Neural progenitor cell (in vitro differentiated cells): Measurements from ENCODE around the gene MEGF10. TPM values are rescaled to one million over a fixed set of nuclear protein-coding genes. Genes with fewer than 3 reads are reported as not detected.

Experiments
- DNase-seq: peaks from one replicate; pipeline ENCODE4 v3.0.0-alpha.2; 2016; ENCODE audit warnings: low spot score
- H2AFZ ChIP-seq: fragments of 200-600 bp; sonication (generic); replicated peaks from 2 replicates; pipeline ENCODE4 v1.6.1; 2016; ENCODE audit warnings: antibody characterized with exemption
- H3F3A ChIP-seq: fragments of 200-600 bp; sonication (generic); 2 replicates; pipeline ENCODE4 v1.6.1; 2016; ENCODE audit warnings: antibody characterized with exemption, low read depth
- H3K27ac ChIP-seq: fragments of 200-600 bp; sonication (generic); 2 replicates; pipeline ENCODE4 v1.5.1; 2016; ENCODE audit warnings: mild to moderate bottlenecking
- H3K27me3 ChIP-seq: fragments of 200-600 bp; sonication (generic); 2 replicates; pipeline ENCODE4 v1.6.1; 2016; ENCODE audit warnings: mild to moderate bottlenecking, moderate library complexity
- H3K36me3 ChIP-seq: fragments of 200-600 bp; sonication (generic); 2 replicates; pipeline ENCODE4 v1.5.1; 2016
- H3K4me1 ChIP-seq: fragments of 200-600 bp; sonication (generic); 2 replicates; pipeline ENCODE4 v1.6.1; 2016; ENCODE audit warnings: mixed run types
- H3K4me2 ChIP-seq: fragments of 200-600 bp; sonication (generic); 2 replicates; pipeline ENCODE4 v1.6.1; 2016
- H3K4me3 ChIP-seq: fragments of 200-600 bp; sonication (generic); 2 replicates; pipeline ENCODE4 v1.5.1; 2016
- H3K79me2 ChIP-seq: fragments of 200-600 bp; sonication (generic); 2 replicates; pipeline ENCODE4 v1.6.1; 2016; ENCODE audit warnings: low read depth
- H3K9ac ChIP-seq: fragments of 200-600 bp; sonication (generic); 2 replicates; pipeline ENCODE4 v1.6.1; 2016
- H3K9me3 ChIP-seq: fragments of 200-600 bp; sonication (generic); 2 replicates; pipeline ENCODE4 v1.5.1; 2016; ENCODE audit warnings: low read depth
- H4K20me1 ChIP-seq: fragments of 200-600 bp; sonication (generic); 2 replicates; pipeline ENCODE4 v1.6.1; 2016; ENCODE audit warnings: low read depth
- H3K27ac Mint-ChIP-seq: 3 replicates; pipeline ENCODE4 v1.8.0; 2021; ENCODE audit warnings: mixed read lengths
- H3K27me3 Mint-ChIP-seq: 2 replicates; pipeline ENCODE4 v1.8.0; 2022; ENCODE audit warnings: low read depth, mild to moderate bottlenecking, inconsistent platforms, moderate library complexity, mixed read lengths; ENCODE audit not compliant: insufficient read depth
- H3K36me3 Mint-ChIP-seq: 3 replicates; pipeline ENCODE4 v1.8.0; 2021; ENCODE audit warnings: mixed read lengths
- H3K4me1 Mint-ChIP-seq: 3 replicates; pipeline ENCODE4 v1.8.0; 2021; ENCODE audit warnings: mixed read lengths
- H3K4me3 Mint-ChIP-seq: 3 replicates; pipeline ENCODE4 v1.8.0; 2021; ENCODE audit warnings: mild to moderate bottlenecking, moderate library complexity, mixed read lengths
- H3K9me3 Mint-ChIP-seq: 3 replicates; pipeline ENCODE4 v1.8.0; 2020; ENCODE audit warnings: mixed read lengths
- EZH2 ChIP-seq: fragments of 200-600 bp; sonication (generic); IDR thresholded peaks from 2 replicates; pipeline ENCODE4 v1.6.1; 2017; ENCODE audit warnings: antibody characterized with exemption, mild to moderate bottlenecking, moderate library complexity
- EZH2phosphoT487 ChIP-seq: fragments of 200-600 bp; sonication (generic); IDR thresholded peaks from 2 replicates; pipeline ENCODE4 v1.6.1; 2017; ENCODE audit warnings: antibody characterized with exemption
- total RNA-seq: library from RNA; depleted of rRNA; stranded (reverse); fragments of >200 nt; gene quantifications from 2 replicates; pipeline ENCODE4 v1.2.3, GENCODE V29; 2015; ENCODE audit warnings: low replicate concordance
- TF ChIP-seq, protein P1 (sequence below): fragments of 200-600 bp; sonication (generic); IDR thresholded peaks from 2 replicates; pipeline ENCODE4 v1.5.1; 2017; ENCODE audit warnings: antibody characterized with exemption, mild to moderate bottlenecking

The MEGF10 gene
- total RNA-seq, 1 donor from 2014 or later, result 1.3 TPM

DNA sequence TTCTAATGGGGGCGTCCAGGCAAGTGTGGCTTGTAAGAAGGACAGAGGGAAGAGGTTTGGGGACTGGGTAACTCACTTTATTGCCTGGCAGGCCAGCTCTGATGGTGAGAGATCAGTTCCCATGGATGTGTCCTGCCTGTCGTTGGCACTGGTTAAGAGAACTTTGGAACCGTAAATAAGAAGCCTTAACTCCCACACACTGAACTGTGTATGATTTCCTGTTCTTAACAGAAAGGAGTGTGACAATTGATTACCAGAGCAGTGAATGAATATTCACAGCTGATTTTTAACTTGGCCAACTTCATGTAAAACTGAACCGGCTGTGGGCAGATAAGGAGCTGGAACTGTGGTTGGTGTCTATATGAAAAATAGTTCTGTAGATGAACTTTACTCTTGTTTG is 63.2 kb downstream of the MEGF10 start:
- H3K9me3 Mint-ChIP-seq, result no peaks in the 10 kb centered on the region
- Histone ChIP-seq H3K36me3 (no peaks in the 10 kb centered on the region), H3K4me2 (no peak overlapping the region), H3K27ac (no peak overlapping the region), H3K79me2 (no peaks in the 10 kb centered on the region), H3K4me3 (no peak overlapping the region), H4K20me1 (no peaks in the 10 kb centered on the region), H3K9me3 (no peaks in the 10 kb centered on the region), H3F3A (no peaks in the 10 kb centered on the region), H2AFZ (no peak overlapping the region), H3K9ac (no peak overlapping the region), H3K4me1 (peaks cover 15% of the 10 kb centered on the region), H3K27me3 (no peaks in the 10 kb centered on the region)
- DNase-seq, result no peak
- H3K4me1 Mint-ChIP-seq, result peaks cover 49% of the 10 kb centered on the region
- H3K27ac Mint-ChIP-seq, result peak overlapping the region; percentile 31
- H3K27me3 Mint-ChIP-seq, result peaks cover 4% of the 10 kb centered on the region
- no peaks in the 10 kb centered on the region for H3K36me3 Mint-ChIP-seq
- no peak overlapping the region for H3K4me3 Mint-ChIP-seq
- TF ChIP-seq EZH2 (no peak), EZH2phosphoT487 (no peak)
- TF ChIP-seq, protein P1, sequence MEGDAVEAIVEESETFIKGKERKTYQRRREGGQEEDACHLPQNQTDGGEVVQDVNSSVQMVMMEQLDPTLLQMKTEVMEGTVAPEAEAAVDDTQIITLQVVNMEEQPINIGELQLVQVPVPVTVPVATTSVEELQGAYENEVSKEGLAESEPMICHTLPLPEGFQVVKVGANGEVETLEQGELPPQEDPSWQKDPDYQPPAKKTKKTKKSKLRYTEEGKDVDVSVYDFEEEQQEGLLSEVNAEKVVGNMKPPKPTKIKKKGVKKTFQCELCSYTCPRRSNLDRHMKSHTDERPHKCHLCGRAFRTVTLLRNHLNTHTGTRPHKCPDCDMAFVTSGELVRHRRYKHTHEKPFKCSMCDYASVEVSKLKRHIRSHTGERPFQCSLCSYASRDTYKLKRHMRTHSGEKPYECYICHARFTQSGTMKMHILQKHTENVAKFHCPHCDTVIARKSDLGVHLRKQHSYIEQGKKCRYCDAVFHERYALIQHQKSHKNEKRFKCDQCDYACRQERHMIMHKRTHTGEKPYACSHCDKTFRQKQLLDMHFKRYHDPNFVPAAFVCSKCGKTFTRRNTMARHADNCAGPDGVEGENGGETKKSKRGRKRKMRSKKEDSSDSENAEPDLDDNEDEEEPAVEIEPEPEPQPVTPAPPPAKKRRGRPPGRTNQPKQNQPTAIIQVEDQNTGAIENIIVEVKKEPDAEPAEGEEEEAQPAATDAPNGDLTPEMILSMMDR, result no peak

DNA sequence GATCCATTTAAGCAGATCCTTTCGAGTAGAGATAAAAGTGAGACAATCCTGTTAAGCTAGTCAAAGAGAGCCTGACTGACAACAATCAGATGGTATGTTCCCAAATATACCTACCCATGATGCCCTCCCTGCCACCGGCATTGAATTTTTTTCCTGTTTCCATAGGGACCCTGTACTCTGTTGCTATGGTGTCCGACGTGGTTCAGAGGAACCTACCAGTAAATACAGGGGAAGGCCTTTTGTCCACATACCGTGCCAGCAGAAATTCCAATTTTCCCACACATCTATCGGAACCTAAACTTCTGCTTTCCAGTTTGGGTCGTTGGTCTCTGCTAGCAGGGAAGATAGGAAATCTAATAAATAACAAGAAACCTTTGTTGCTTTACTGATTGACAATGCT is 64.7 kb downstream of the MEGF10 start:
- Histone ChIP-seq H3K9ac (no peak overlapping the region), H3K27ac (no peak overlapping the region), H3K79me2 (no peaks in the 10 kb centered on the region), H4K20me1 (no peaks in the 10 kb centered on the region), H3K9me3 (no peaks in the 10 kb centered on the region), H2AFZ (peak overlapping the region; percentile 79), H3K4me3 (no peak overlapping the region), H3F3A (no peaks in the 10 kb centered on the region), H3K27me3 (no peaks in the 10 kb centered on the region), H3K4me2 (no peak overlapping the region), H3K36me3 (no peaks in the 10 kb centered on the region), H3K4me1 (peaks cover 15% of the 10 kb centered on the region)
- Mint-ChIP-seq H3K9me3 (no peaks in the 10 kb centered on the region), H3K27ac (peak overlapping the region; percentile 99), H3K36me3 (no peaks in the 10 kb centered on the region), H3K4me3 (peak overlapping the region; percentile 63), H3K4me1 (peaks cover 53% of the 10 kb centered on the region), H3K27me3 (peaks cover 4% of the 10 kb centered on the region)
- no peak for DNase-seq
- TF ChIP-seq, protein P1, result no peak
- TF ChIP-seq EZH2, result no peak
- TF ChIP-seq EZH2phosphoT487, result no peak

DNA sequence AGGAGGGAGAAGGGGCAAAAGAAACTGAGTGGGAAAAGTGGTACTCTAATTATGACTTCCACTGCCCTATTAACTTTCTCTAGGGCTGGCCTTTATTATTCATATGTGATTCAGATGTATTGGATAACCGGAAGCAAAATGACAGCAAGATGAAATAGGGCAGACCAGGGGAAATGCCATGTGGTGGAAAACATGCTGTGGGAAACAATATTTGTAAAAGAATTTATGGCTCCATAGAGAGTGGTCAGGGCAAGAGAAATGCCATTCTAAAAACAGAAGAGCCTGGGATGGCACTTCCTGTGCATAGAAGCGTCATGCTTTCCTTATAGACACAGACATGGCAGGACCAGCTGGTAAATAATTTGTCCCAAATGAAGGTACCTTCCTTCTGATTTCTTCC is 67.7 kb downstream of the MEGF10 start:
- H3K36me3 Mint-ChIP-seq, result no peaks in the 10 kb centered on the region
- H3K36me3 ChIP-seq, result no peaks in the 10 kb centered on the region
- H3K9me3 Mint-ChIP-seq, result no peaks in the 10 kb centered on the region
- H3K9ac ChIP-seq, result no peak overlapping the region
- H3K27ac ChIP-seq, result no peak overlapping the region
- H3K27me3 Mint-ChIP-seq, result no peaks in the 10 kb centered on the region
- no peaks in the 10 kb centered on the region for H3K79me2 ChIP-seq
- TF ChIP-seq, protein P1, result no peak
- TF ChIP-seq EZH2, result no peak
- TF ChIP-seq EZH2phosphoT487, result no peak
- peaks cover 15% of the 10 kb centered on the region for H3K4me1 ChIP-seq
- peaks cover 44% of the 10 kb centered on the region for H3K4me1 Mint-ChIP-seq
- no peaks in the 10 kb centered on the region for H3K27me3 ChIP-seq
- H3K4me2 ChIP-seq, result no peak overlapping the region
- H3K9me3 ChIP-seq, result no peaks in the 10 kb centered on the region
- H2AFZ ChIP-seq, result no peak overlapping the region
- H3K27ac Mint-ChIP-seq, result peak overlapping the region; percentile 6
- no peaks in the 10 kb centered on the region for H4K20me1 ChIP-seq
- no peak overlapping the region for H3K4me3 Mint-ChIP-seq
- no peaks in the 10 kb centered on the region for H3F3A ChIP-seq
- no peak overlapping the region for H3K4me3 ChIP-seq
- DNase-seq, result no peak
